ENCODE measurements around the gene TNFRSF12A. TPM values are rescaled to one million over a fixed set of nuclear protein-coding genes. Genes with fewer than 3 reads are reported as not detected.

TNFRSF12A gene
- total RNA-seq, 1 experiment from 2014 or later, result 78.9 TPM

DNA sequence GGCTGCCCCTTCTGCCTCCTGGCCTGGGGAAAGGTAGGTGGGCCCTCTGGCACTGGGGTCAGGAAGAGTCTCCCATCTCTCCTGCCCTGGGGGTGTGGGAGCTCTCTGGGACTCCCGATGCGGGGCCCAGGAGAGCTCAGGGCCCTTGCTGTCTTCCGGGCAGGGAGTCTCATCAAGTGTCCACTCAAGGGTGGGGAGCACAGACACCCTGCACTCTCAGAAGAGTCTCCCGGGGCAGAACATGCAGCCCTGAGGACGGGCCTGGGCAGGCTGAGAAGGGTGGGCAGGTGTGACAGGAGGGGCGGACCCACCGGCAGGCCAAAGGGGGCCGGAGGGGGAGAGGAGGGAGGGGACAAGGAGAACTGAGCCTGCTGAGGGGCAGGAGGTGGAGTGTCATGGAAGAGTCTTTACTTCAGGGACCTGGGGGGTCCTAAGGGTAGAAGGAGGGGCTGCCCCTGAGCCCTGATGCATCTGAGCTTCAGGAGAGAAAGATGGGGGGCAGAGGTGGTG is 31.5 kb upstream of the TNFRSF12A start:
- Mint-ChIP-seq H3K9me3 (no peaks in the 10 kb centered on the region), H3K27me3 (ENCODE audit: low read depth) (peaks cover 6% of the 10 kb centered on the region; the same call in 1 of the 2 replicates), H3K4me1 (peaks cover 21% of the 10 kb centered on the region), H3K27ac (no peak overlapping the region), H3K36me3 (no peaks in the 10 kb centered on the region), H3K4me3 (no peak overlapping the region)
- TF ChIP-seq JAZF1 (CRISPR knock-in tag; IDR thresholded peaks at IDR 0.05) (no peak), CREB1 (CRISPR knock-in tag; IDR thresholded peaks at IDR 0.05) (no peak), ZNF219 (CRISPR knock-in tag; IDR thresholded peaks at IDR 0.05; ENCODE audit: borderline replicate concordance) (no peak), ELF4 (CRISPR knock-in tag; IDR thresholded peaks at IDR 0.05; ENCODE audit: low read depth) (no peak), NR1H2 (CRISPR knock-in tag; IDR thresholded peaks at IDR 0.05) (no peak), KAT7 (CRISPR knock-in tag; IDR thresholded peaks at IDR 0.05; ENCODE audit: borderline replicate concordance) (no peak), TEAD1 (CRISPR knock-in tag; IDR thresholded peaks at IDR 0.05) (no peak), CBFB (CRISPR knock-in tag; IDR thresholded peaks at IDR 0.05; ENCODE audit: low read depth) (no peak)
- TF ChIP-seq, protein P1, sequence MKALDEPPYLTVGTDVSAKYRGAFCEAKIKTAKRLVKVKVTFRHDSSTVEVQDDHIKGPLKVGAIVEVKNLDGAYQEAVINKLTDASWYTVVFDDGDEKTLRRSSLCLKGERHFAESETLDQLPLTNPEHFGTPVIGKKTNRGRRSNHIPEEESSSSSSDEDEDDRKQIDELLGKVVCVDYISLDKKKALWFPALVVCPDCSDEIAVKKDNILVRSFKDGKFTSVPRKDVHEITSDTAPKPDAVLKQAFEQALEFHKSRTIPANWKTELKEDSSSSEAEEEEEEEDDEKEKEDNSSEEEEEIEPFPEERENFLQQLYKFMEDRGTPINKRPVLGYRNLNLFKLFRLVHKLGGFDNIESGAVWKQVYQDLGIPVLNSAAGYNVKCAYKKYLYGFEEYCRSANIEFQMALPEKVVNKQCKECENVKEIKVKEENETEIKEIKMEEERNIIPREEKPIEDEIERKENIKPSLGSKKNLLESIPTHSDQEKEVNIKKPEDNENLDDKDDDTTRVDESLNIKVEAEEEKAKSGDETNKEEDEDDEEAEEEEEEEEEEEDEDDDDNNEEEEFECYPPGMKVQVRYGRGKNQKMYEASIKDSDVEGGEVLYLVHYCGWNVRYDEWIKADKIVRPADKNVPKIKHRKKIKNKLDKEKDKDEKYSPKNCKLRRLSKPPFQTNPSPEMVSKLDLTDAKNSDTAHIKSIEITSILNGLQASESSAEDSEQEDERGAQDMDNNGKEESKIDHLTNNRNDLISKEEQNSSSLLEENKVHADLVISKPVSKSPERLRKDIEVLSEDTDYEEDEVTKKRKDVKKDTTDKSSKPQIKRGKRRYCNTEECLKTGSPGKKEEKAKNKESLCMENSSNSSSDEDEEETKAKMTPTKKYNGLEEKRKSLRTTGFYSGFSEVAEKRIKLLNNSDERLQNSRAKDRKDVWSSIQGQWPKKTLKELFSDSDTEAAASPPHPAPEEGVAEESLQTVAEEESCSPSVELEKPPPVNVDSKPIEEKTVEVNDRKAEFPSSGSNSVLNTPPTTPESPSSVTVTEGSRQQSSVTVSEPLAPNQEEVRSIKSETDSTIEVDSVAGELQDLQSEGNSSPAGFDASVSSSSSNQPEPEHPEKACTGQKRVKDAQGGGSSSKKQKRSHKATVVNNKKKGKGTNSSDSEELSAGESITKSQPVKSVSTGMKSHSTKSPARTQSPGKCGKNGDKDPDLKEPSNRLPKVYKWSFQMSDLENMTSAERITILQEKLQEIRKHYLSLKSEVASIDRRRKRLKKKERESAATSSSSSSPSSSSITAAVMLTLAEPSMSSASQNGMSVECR (CRISPR knock-in tag; IDR thresholded peaks at IDR 0.05; ENCODE audit: borderline replicate concordance), result no peak
- TF ChIP-seq, protein P2, sequence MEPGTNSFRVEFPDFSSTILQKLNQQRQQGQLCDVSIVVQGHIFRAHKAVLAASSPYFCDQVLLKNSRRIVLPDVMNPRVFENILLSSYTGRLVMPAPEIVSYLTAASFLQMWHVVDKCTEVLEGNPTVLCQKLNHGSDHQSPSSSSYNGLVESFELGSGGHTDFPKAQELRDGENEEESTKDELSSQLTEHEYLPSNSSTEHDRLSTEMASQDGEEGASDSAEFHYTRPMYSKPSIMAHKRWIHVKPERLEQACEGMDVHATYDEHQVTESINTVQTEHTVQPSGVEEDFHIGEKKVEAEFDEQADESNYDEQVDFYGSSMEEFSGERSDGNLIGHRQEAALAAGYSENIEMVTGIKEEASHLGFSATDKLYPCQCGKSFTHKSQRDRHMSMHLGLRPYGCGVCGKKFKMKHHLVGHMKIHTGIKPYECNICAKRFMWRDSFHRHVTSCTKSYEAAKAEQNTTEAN (CRISPR knock-in tag; IDR thresholded peaks at IDR 0.05), result no peak
- TF ChIP-seq, protein P3, sequence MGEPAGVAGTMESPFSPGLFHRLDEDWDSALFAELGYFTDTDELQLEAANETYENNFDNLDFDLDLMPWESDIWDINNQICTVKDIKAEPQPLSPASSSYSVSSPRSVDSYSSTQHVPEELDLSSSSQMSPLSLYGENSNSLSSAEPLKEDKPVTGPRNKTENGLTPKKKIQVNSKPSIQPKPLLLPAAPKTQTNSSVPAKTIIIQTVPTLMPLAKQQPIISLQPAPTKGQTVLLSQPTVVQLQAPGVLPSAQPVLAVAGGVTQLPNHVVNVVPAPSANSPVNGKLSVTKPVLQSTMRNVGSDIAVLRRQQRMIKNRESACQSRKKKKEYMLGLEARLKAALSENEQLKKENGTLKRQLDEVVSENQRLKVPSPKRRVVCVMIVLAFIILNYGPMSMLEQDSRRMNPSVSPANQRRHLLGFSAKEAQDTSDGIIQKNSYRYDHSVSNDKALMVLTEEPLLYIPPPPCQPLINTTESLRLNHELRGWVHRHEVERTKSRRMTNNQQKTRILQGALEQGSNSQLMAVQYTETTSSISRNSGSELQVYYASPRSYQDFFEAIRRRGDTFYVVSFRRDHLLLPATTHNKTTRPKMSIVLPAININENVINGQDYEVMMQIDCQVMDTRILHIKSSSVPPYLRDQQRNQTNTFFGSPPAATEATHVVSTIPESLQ (CRISPR knock-in tag; IDR thresholded peaks at IDR 0.05), result no peak
- TF ChIP-seq, protein P4, sequence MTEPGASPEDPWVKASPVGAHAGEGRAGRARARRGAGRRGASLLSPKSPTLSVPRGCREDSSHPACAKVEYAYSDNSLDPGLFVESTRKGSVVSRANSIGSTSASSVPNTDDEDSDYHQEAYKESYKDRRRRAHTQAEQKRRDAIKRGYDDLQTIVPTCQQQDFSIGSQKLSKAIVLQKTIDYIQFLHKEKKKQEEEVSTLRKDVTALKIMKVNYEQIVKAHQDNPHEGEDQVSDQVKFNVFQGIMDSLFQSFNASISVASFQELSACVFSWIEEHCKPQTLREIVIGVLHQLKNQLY (CRISPR knock-in tag; IDR thresholded peaks at IDR 0.05), result no peak
- peak; percentile 10; the same call in 1 of the 2 replicates for ATAC-seq
- ChIA-PET POLR2A (interaction anchor here (1.1 kb wide), 1 partner anchor 17 kb away, joined by 4 read pairs; no protein-coding TSS in a partner anchor), CTCF (interaction anchor here (1.0 to 1.8 kb wide), 4 partner anchors 13 to 70 kb away, joined by 4 to 6 read pairs (median 4); no protein-coding TSS in a partner anchor)
- DNase-seq (ENCODE audit: low spot score), result no peak

DNA sequence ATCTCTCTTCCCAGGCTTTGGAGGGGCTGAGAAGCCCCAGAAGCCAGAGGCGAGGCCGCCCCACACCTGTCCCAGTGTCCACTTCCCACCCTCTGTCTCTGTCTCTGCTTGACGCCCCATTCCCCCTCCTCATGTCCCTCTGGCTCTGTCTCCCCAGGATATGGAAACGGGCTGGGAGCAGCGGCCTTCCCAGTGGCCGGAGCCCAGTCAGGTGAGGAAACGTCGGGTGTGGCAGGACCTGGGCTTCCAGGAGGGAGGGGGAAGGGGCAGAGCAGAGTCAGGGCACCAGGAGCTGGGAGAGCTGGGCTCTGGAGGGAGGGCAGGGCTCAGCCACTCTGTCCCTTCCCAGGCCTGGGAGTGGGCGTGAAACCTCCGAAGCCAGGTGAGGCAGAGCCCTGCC is 29.3 kb upstream of the TNFRSF12A start:
- peak; percentile 32 for ATAC-seq
- DNase-seq (ENCODE audit: low spot score), result no peak
- TF ChIP-seq MXD4 (CRISPR knock-in tag; IDR thresholded peaks at IDR 0.05; ENCODE audit: borderline replicate concordance), result no peak
- TF ChIP-seq, protein P5, sequence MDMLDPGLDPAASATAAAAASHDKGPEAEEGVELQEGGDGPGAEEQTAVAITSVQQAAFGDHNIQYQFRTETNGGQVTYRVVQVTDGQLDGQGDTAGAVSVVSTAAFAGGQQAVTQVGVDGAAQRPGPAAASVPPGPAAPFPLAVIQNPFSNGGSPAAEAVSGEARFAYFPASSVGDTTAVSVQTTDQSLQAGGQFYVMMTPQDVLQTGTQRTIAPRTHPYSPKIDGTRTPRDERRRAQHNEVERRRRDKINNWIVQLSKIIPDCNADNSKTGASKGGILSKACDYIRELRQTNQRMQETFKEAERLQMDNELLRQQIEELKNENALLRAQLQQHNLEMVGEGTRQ (CRISPR knock-in tag; IDR thresholded peaks at IDR 0.05), result peak; percentile 15; the same call in 1 of the 2 replicates
- ChIA-PET CTCF (interaction anchor here (0.7 to 3.1 kb wide), 7 partner anchors 10 to 41 kb away, joined by 3 to 13 read pairs (median 9); partner anchors contain the start of gene KREMEN2), POLR2A (interaction anchor here (0.9 to 1.4 kb wide), 3 partner anchors 10 to 23 kb away, joined by 3 to 5 read pairs (median 3); no protein-coding TSS in a partner anchor)
- Mint-ChIP-seq H3K4me3 (no peak overlapping the region), H3K4me1 (peaks cover 21% of the 10 kb centered on the region), H3K9me3 (no peaks in the 10 kb centered on the region), H3K36me3 (no peaks in the 10 kb centered on the region), H3K27ac (no peak overlapping the region), H3K27me3 (ENCODE audit: low read depth) (no peaks in the 10 kb centered on the region)
